SH-SY5Y (cell line): ENCODE results near the gene DAB1.

Experiments
- GATA2 ChIP-seq: IDR thresholded peaks from 2 replicates; pipeline ENCODE4 v1.6.1; 2011; ENCODE audit warnings: mild to moderate bottlenecking, low read depth, low read length
- GATA3 ChIP-seq: IDR thresholded peaks from 2 replicates; pipeline ENCODE4 v1.6.1; 2011; ENCODE audit warnings: low read depth, mild to moderate bottlenecking, low read length, moderate library complexity

DNA sequence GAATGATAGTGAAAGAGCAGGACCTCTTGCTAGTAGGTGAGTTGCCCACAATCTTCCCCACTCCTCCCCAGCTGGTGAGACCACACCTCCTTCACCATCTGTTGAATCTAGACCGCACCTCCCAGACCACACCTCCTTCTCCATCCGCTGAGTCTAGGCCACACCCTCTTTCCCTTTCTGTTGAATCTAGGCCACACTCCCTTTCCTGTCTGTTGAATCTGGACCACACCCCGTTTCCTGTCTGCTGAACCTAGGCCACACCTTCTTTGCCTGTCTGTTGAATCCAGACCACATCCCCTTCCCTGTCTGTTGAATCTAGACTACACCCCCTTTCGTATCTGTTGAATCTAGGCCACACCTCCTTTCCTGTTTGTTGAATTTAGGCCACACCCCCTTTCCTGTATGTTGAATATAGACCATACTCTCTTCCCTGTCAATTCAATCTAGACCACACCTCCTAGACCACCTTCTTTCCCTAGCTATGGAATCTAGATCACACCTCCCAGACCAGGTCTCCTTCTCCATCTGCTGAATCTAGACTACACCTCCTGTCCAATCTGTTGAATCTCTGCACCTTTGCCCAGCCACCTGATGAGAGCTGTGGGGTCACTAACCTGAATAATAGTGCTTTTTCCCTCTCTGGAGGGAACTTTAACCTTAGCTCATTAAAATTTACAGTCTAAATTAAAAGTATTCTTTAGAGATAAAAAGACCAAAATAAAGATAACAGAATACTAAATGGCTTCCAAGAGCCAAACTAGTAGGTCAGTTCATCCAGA is 116.3 kb downstream of the DAB1 start:
- TF ChIP-seq GATA3, result 0 out of 2 replicates have a peak, but pooled peaks have one; percentile 18
- TF ChIP-seq GATA2, result no peak
